Left ventricle myocardium superior (tissue), 1 donor: ENCODE results near the gene FOXP1. TPM values are rescaled to one million over a fixed set of nuclear protein-coding genes. Genes with fewer than 3 reads are reported as not detected.
A peak's percentile ranks its signal among the peaks of the same experiment; 100 is the strongest.

Experiments
- ATAC-seq: fragments of 200-7000 bp; cut with Tn5 transposase; one replicate; pipeline ENCODE4 v1.9.1; 2020; ENCODE audit warnings: mild to moderate bottlenecking, moderate library complexity
- DNase-seq: peaks from one replicate; pipeline ENCODE4 v3.0.0-alpha.2; 2020
- intact Hi-C: fragments of 100-400 bp; cut with micrococcal nuclease; formaldehyde crosslinking; loops from one replicate; pipeline ENCODE4 v1.11.0; 2022
- total RNA-seq: library from RNA; stranded (reverse); fragmentation: NEBNext Ultra II Directional; extraction: Animal tissue kit (Norgen Biotek cat#: 25700); gene quantifications from one replicate; pipeline ENCODE4 v1.2.1, GENCODE V29; 2021
- donor health status: DM: no; HTN: yes; CAD: no; lungs with severe emphysema.

Gene FOXP1
- total RNA-seq, 1 donor from 2014 or later = 35.2 TPM

- no peak for DNase-seq
- intact Hi-C loops = no loop called here
- no peak for ATAC-seq
These were observed 211.2 kb downstream of the FOXP1 start for GRCh38 chr3:71372241-71372768.

GRCh38 chr3:71371282-71371681, 212.2 kb downstream of the FOXP1 start:
- ATAC-seq (no peak), DNase-seq (no peak)
- intact Hi-C loops = no loop called here

- no peak for DNase-seq
- no peak for ATAC-seq
- intact Hi-C loops = no loop called here
These were observed 213.1 kb downstream of the FOXP1 start for GRCh38 chr3:71370467-71370866.

- peak; percentile 75 for ATAC-seq
- intact Hi-C loops = no loop called here
These were observed 213.7 kb downstream of the FOXP1 start for GRCh38 chr3:71369701-71370391.

GRCh38 chr3:71366988-71367604, 216.4 kb downstream of the FOXP1 start:
- DNase-seq (no peak), ATAC-seq (no peak)
- intact Hi-C loops = no loop called here

More at GRCh38 chr3:71369701-71370391, 213.7 kb downstream of the FOXP1 start:
- no peak for DNase-seq

GRCh38 chr3:71361334-71361890, 222.1 kb downstream of the FOXP1 start:
- DNase-seq = no peak
- no peak for ATAC-seq
- intact Hi-C loops = no loop called here

GRCh38 chr3:71360764-71361163, 222.8 kb downstream of the FOXP1 start:
- no peak for ATAC-seq
- intact Hi-C loops = no loop called here
- no peak for DNase-seq

GRCh38 chr3:71360180-71360579, 223.3 kb downstream of the FOXP1 start:
- intact Hi-C loops = no loop called here
- no peak for DNase-seq
- ATAC-seq = no peak

- intact Hi-C loops = no loop called here
- ATAC-seq (no peak), DNase-seq (no peak)
These were observed 225.3 kb downstream of the FOXP1 start for GRCh38 chr3:71358243-71358642.

- DNase-seq (no peak), ATAC-seq (peak; percentile 57)
- intact Hi-C loops = no loop called here
These were observed 227.3 kb downstream of the FOXP1 start for GRCh38 chr3:71356265-71356664.

GRCh38 chr3:71355862-71356261, 227.7 kb downstream of the FOXP1 start:
- ATAC-seq (no peak), DNase-seq (no peak)
- intact Hi-C loops = no loop called here

- ATAC-seq = no peak
- no peak for DNase-seq
- intact Hi-C loops = no loop called here
These were observed 228.5 kb downstream of the FOXP1 start for GRCh38 chr3:71355037-71355436.

GRCh38 chr3:71351403-71352149, 232.0 kb downstream of the FOXP1 start:
- DNase-seq (no peak), ATAC-seq (no peak)
- intact Hi-C loops = no loop called here

GRCh38 chr3:71350998-71351397, 232.5 kb downstream of the FOXP1 start:
- DNase-seq = no peak
- peak; percentile 66 for ATAC-seq
- intact Hi-C loops = no loop called here

- DNase-seq (no peak), ATAC-seq (no peak)
- intact Hi-C loops = no loop called here
These were observed 234.7 kb downstream of the FOXP1 start for GRCh38 chr3:71348831-71349230.

- no peak for ATAC-seq
- intact Hi-C loops = no loop called here
- no peak for DNase-seq
These were observed 235.4 kb downstream of the FOXP1 start for GRCh38 chr3:71348001-71348632.

GRCh38 chr3:71346061-71346460, 237.5 kb downstream of the FOXP1 start:
- no peak for DNase-seq
- peak; percentile 22 for ATAC-seq
- intact Hi-C loops = no loop called here

GRCh38 chr3:71345429-71346040, 238.0 kb downstream of the FOXP1 start:
- intact Hi-C loops = no loop called here
- DNase-seq = no peak
- ATAC-seq = peak; percentile 91

- DNase-seq = no peak
- intact Hi-C loops = no loop called here
- no peak for ATAC-seq
These were observed 241.8 kb downstream of the FOXP1 start for GRCh38 chr3:71341721-71342120.
